HG02970 (cell line): ENCODE measurements around the gene ACKR2.

Experiments
- ATAC-seq: cut with Tn5 transposase; IDR thresholded peaks from one replicate; pipeline ENCODE4 v1.9.1; 2021; ENCODE audit warnings: mild to moderate bottlenecking, moderate library complexity, moderate number of reproducible peaks; ENCODE audit not compliant: unreplicated experiment, low FRiP score

ACKR2 gene

DNA sequence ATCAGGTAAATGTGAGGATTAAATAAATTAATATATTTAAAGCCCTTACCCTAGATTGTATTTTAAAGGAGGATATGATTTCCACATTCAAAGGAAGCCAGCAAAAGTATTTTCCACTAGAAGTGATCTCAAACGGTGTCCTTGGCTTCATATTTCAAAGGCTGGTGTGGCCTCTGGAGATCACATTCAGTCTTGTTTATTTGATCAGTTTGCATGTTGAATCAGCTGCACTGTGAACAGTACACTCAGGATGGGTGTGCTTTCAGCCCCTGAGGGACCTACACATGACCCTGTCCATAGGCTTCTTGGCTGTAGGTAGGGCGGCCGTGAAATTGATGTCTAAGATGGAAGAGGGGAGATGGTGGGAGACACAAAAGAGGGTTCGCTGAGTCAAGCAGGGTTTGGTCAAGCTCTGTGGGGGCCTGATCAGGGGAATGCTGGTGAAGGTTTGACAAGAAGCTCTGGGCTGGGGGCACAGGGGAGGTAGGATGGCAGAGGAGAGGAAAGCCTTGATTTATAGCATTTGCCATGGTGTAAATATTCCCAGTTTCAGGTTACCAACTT, 44.6 kb downstream of the ACKR2 start:
- ATAC-seq: no peak

GRCh38 chr3:42855219-42855546, 45.9 kb downstream of the ACKR2 start:
- no peak for ATAC-seq

DNA sequence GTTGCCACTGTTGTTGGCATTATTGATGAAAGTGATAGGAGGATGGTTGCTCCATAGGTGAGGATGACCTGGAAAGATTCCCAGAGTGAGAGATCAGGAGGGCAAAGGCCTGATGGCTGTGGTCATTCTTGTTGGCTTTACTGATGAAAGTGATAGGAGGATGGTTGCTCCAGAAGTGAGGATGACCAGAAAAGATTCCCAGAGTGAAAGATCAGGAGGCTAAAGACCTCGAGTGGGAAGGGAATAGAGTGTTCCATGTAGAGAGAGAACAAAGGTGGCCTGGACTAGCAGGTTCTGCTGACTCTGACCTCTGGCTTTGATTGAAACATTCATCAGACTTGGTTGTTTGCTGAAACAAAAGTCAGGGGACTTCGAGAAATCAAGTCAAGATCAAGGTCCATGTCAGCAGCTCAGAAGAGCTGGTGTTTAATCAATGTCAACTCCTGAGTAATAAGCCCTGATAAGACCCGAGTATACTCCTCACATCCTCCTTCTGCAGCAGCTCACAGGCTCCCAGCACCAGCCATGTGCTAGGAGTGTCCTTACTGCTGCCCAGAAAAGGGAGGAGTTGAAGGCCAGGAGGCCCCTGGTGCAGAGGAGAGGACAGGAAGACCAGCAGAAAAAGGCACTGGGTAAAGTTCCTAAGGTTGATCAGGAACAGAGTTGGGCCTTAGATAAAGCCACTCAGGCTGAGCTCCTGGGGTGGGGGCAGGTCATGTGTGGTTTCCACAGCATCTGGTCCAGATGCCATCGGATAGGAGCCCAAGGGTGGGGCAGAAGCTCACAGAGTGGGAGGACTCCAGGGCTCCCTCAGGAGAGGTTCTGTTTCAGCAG, 46.5 kb downstream of the ACKR2 start:
- no peak for ATAC-seq

DNA sequence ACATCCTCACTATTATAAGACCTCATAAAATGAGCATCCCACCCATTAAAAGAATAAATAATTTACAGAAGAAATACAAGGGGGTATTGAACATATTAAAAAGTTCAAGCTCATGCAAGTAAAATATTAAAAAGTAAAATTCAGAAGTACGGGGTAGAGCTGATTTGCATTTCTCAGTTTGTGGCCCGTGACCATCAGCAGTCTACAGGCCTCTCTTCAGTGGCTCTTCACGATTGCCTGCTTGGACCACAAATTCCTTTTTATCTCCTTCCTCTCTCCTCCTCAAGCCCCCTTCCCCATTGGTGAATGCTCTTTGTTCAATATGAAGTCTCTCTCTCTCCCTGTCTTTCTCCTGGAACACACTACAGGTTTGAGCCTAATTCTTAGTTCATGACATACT, 47.3 kb downstream of the ACKR2 start:
- no peak for ATAC-seq

DNA sequence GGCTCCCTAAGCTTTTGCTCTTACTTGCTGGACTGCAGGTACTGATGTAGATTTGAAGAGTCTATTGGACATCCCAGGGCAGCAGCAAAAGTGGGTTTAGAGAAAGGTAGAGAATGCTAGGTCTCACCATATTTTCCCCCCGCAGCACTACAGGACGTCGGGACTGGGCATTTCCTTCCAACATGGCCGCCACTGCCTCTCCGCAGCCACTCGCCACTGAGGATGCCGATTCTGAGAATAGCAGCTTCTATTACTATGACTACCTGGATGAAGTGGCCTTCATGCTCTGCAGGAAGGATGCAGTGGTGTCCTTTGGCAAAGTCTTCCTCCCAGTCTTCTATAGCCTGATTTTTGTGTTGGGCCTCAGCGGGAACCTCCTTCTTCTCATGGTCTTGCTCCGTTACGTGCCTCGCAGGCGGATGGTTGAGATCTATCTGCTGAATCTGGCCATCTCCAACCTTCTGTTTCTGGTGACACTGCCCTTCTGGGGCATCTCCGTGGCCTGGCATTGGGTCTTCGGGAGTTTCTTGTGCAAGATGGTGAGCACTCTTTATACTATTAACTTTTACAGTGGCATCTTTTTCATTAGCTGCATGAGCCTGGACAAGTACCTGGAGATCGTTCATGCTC, 55.2 kb downstream of the ACKR2 start:
- no peak for ATAC-seq

DNA sequence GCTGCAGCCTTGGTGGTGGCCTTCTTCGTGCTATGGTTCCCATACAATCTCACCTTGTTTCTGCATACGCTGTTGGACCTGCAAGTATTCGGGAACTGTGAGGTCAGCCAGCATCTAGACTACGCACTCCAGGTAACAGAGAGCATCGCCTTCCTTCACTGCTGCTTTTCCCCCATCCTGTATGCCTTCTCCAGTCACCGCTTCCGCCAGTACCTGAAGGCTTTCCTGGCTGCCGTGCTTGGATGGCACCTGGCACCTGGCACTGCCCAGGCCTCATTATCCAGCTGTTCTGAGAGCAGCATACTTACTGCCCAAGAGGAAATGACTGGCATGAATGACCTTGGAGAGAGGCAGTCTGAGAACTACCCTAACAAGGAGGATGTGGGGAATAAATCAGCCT, 56.0 kb downstream of the ACKR2 start:
- ATAC-seq: no peak

DNA sequence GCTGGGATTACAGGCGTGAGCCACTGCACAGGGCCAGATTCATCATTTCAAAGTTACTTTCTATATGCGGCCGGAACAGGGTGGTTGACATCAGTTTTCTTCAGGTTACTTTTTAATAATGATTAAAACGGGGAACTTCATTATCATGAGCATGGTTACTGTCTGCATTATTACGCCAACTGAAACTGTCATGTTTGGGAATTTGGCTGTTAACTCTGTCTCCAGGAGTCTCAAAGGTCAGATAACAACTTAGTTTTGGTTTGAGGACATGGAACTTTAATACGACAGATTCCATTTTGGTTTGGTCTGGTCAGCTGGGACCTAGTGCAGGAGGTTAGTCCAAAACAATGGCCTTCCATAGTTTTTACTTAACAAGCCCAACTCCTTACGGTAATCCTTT, 57.9 kb downstream of the ACKR2 start:
- no peak for ATAC-seq

GRCh38 chr3:42868841-42869240, 59.6 kb downstream of the ACKR2 start:
- ATAC-seq: no peak

DNA sequence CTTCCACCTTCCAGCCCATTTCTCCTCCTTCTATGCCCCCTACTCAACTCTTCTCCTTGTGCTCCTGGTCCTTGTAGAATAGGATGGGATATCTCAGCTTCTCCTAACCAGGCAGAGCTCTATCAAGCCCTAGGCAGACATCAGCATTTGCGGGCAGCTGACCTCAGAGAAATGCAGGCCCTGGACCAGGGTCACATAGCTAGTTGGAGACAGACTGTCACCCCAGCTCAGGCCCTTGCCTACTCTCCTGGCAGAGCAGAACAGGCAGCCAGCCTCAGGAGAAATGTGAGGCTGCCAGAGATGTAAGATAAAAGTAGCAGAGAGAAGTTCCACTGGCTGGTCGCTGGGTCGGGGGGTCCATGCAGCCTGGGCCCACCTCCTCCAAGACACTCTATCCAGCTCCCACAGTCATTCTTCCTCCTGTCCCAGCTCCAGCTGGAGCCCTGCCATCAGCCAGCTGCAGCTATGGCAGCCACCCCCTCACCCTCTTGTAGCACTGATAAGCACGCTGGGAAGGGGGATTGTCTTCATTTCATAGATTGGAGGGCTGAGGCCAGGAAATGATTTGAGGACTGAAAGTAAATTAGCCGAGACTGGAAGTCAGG, 62.4 kb downstream of the ACKR2 start:
- no peak for ATAC-seq

DNA sequence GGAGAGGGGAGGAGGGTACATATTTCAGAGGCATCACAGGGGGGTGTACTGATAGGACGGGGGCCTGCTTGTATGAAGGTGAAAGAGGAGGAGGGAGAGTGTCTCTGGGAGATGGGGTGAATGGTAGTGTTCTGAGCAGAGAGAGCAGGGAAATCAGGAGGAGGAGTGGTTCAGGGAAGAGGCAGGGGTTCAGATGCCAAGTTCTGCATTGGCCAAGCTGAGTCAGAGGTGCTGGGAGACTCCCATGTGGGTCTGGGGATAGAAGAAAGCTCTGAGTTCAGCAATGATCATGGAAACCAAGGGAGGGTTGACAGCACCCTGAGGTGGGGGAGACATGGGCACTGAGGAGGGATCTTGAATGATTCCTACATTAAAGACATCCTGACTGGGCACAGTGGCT, 63.5 kb downstream of the ACKR2 start:
- no peak for ATAC-seq

GRCh38 chr3:42873221-42873982, 64.2 kb downstream of the ACKR2 start:
- ATAC-seq: no peak

- no peak for ATAC-seq
Observed at GRCh38 chr3:42874749-42875148, 65.5 kb downstream of the ACKR2 start.

- no peak for ATAC-seq
Observed at GRCh38 chr3:42875325-42876151, 66.3 kb downstream of the ACKR2 start, which contains the start of gene CYP8B1. Gene CYP8B1 (minus strand): TSS chr3:42875879. CDS start chr3:42875816, 63 bp downstream.

DNA sequence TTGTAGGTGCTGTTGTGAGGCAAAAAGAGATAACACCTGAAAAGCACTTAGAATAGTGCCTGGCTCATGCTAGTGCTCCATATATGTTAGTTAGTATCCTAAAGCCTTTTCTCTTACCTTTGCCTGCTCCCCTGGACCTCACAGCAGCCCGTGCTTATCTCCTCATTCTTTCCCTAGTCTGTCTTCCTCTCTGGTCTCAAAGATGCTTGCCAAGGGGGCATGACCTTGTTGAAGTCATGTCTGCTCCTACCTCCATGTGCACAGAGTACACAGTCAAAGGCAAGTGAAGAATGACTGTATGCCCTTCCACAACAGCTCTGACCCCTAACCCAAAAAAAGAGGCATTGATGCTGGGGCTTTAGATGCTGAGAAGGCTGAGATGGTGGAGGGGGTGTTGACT, 67.2 kb downstream of the ACKR2 start:
- ATAC-seq: no peak

DNA sequence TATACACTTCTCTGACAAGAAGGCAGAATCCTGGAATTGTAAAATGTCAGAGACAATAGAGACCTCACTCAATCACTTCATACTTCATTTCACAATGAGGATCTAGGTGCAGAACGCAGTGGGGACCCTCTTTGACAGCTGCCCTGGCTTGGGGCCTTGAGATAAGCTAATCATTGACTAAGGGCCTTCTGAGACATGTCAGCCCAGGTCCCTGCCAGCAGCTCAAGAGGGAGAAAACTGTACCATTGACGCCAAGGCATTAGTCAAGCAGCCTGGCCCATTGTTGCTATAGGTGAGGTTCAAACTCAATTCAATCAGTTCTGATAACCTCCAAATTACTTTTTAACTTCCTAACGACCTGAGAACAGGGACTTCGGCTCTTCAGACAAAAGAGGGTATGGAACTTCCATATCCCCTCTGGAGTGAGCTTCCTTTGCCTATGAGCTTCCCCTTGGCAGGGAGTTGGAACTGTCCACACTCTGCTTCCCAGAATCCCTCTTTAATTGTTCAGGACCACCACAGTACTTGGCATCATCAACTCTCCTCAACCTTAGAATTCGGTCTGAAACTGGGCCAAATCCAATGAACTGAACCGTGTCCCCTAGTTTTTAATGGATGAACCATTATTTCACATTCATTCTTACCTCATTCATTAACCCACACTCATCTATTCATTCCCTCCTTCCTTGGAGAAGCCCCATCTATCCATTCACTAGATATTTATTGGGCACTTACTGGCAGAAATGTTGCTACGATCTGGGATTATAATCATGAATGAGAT, 67.9 kb downstream of the ACKR2 start:
- ATAC-seq: no peak

DNA sequence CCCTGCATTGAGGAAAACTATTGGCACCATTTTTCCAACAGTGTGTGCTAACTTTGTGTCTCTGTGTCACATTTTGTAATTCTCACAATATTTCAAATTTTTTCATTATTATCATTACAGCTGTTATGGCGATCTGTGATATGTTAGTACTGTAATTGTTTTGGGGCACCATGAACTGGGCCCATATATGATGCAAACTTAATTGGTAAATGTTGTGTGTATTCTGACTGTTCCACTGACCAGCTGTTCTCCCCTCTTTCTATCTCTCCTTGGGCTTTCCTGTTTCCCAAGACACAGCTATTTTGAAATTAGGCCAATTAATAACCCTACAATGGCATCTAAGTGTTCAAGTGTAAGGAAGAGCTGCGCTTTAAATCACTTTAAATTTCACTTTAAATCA, 68.6 kb downstream of the ACKR2 start:
- ATAC-seq: no peak

DNA sequence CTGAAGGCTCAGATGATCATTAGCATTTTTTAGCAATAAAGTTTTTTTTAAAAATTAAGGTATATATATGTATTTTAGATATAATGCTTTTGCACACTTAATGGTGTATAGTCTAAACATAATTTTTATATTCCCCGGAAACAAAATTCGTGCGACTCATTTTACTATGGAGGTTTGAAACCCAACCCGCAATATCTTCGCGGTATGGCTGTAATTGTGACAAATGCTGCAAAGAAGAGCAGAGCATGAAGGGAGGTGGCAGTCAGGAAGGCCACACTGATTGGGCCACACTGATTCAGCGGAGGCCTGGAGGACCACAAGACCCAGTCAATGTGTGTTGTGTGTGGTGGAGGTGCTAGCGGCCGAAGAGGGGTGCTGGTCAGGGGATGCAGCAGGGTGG, 70.9 kb downstream of the ACKR2 start:
- ATAC-seq: no peak

- peak; percentile 91 for ATAC-seq
Observed at GRCh38 chr3:42880601-42881451, 71.6 kb downstream of the ACKR2 start.
